CD4-positive, alpha-beta T cell treated with Interleukin-15 for 1 hour (primary cell): ENCODE data around the gene CACNG3.
A peak's percentile ranks its signal among the peaks of the same experiment; 100 is the strongest.
"Not testable (repeated sequence)": the region's sequence is repeated elsewhere in the genome, so short reads cannot be mapped to it uniquely, and the experiment has no call there.

Source experiments
- DNase-seq: peaks from one replicate; pipeline ENCODE4 v3.0.0-alpha.2; 2020

The CACNG3 gene

GRCh38 chr16:24255456-24256371 is at the start of gene CACNG3:
TSS of gene CACNG3 (plus strand) at chr16:24256335. CDS start at chr16:24256755, 420 bp downstream.
- DNase-seq, result peak; percentile 36

GRCh38 chr16:24206926-24207325 is 49.2 kb upstream of the CACNG3 start:
- no peak for DNase-seq

GRCh38 chr16:24208710-24209109 is 47.4 kb upstream of the CACNG3 start:
- DNase-seq, result no peak

- no peak for DNase-seq
Measured at GRCh38 chr16:24214992-24215391, 41.1 kb upstream of the CACNG3 start.

- no peak for DNase-seq
Measured at GRCh38 chr16:24216961-24217360, 39.2 kb upstream of the CACNG3 start.

GRCh38 chr16:24217461-24217860 is 38.7 kb upstream of the CACNG3 start:
- no peak for DNase-seq

- DNase-seq, result no peak
Measured at GRCh38 chr16:24218299-24218698, 37.8 kb upstream of the CACNG3 start.

- no peak for DNase-seq
Measured at GRCh38 chr16:24221219-24221618, 34.9 kb upstream of the CACNG3 start.

GRCh38 chr16:24228514-24228913 is 27.6 kb upstream of the CACNG3 start:
- DNase-seq, result no peak

GRCh38 chr16:24232936-24233335 is 23.2 kb upstream of the CACNG3 start:
- DNase-seq, result no peak

- no peak for DNase-seq
Measured at GRCh38 chr16:24234737-24235136, 21.4 kb upstream of the CACNG3 start.

GRCh38 chr16:24235806-24236205 is 20.3 kb upstream of the CACNG3 start:
- DNase-seq, result no peak

- not testable (repeated sequence) for DNase-seq
Measured at GRCh38 chr16:24238846-24239245, 17.3 kb upstream of the CACNG3 start.

- no peak for DNase-seq
Measured at GRCh38 chr16:24246911-24247607, 9.1 kb upstream of the CACNG3 start.

GRCh38 chr16:24253192-24253591 is 2.9 kb upstream of the CACNG3 start:
- DNase-seq, result no peak

- DNase-seq, result no peak
Measured at GRCh38 chr16:24257958-24258357, 1.8 kb downstream of the CACNG3 start.

- DNase-seq, result no peak
Measured at GRCh38 chr16:24258791-24259190, 2.7 kb downstream of the CACNG3 start.

GRCh38 chr16:24262816-24263215 is 6.7 kb downstream of the CACNG3 start:
- no peak for DNase-seq

GRCh38 chr16:24270721-24271442 is 14.7 kb downstream of the CACNG3 start:
- DNase-seq, result no peak

GRCh38 chr16:24272379-24272778 is 16.2 kb downstream of the CACNG3 start:
- no peak for DNase-seq

GRCh38 chr16:24273508-24274182 is 17.5 kb downstream of the CACNG3 start:
- no peak for DNase-seq

- DNase-seq, result no peak
Measured at GRCh38 chr16:24275413-24275812, 19.3 kb downstream of the CACNG3 start.

GRCh38 chr16:24279982-24280515 is 23.9 kb downstream of the CACNG3 start:
- no peak for DNase-seq
